Forelimb muscle (tissue), 1 donor: ENCODE measurements around the gene RNF183. TPM values are rescaled to one million over a fixed set of nuclear protein-coding genes. Genes with fewer than 3 reads are reported as not detected.
"Not testable (repeated sequence)": the region's sequence is repeated elsewhere in the genome, so short reads cannot be mapped to it uniquely, and the experiment has no call there.

Experiments used
- DNase-seq: peaks from one replicate; pipeline ENCODE4 v3.0.0-alpha.2; 2013; ENCODE audit warnings: low read depth
- polyA plus RNA-seq: library from polyadenylated mRNA; unstranded; fragments of 120-200 nt; gene quantifications from one replicate; pipeline ENCODE4 v1.2.1, GENCODE V29; 2013; ENCODE audit not compliant: insufficient read length

The RNF183 gene
- polyA plus RNA-seq, 1 donor: not detected

GRCh38 chr9:113274474-113275156, 28.6 kb downstream of the RNF183 start:
- peak; percentile 36 for DNase-seq

DNA sequence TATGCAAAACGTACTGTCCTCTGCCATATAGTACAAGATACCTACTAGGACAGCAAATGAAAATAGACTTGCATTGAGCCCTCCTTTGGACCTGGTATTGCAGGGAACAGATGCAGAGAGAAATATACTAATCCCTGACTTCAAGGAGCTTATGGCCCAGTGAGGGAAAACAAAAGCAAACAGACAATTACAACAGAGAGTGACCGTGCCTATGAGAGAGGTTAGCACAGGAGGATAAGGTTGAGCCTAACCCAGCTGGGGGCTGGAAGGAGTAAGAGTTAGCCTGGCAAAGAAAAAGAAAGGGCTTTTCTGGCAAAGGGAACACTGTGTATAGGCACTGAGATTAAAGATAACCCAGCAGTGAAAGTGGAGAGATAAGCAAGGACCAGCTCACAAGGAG, 33.3 kb downstream of the RNF183 start:
- no peak for DNase-seq

- DNase-seq: no peak
Observed at GRCh38 chr9:113269355-113269754, 33.8 kb downstream of the RNF183 start.

DNA sequence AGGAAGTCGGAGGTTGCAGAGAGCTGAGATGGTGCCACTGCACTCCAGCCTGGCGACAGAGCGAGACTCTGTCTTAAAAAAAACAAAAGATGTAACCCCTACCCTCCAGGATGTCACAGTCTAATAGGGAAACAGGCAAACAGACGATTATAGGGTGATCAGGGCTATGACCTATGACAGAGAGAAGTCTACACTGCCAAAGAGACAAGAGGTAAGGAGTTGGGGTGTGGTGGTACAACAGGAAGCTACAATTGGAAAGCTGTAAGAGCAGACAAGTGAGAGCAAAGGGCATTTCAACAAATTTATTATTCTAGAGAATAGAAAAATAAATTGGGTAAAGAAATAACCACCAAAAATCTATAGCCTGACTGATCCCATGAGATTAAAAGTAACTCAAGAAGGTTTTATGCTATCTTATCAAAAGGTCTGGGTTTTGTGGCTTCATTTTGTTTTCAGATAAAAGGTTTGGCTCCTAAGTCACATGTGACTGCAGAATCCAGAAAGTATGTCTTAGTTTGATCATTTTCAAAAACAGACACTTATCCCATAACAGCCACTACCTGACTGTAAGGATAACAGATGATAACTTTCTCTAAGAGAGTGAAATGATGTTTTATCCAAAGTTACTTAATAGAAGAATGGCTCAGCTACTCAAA, 35.1 kb downstream of the RNF183 start:
- DNase-seq: no peak

GRCh38 chr9:113266174-113266573, 37.0 kb downstream of the RNF183 start:
- no peak for DNase-seq

DNA sequence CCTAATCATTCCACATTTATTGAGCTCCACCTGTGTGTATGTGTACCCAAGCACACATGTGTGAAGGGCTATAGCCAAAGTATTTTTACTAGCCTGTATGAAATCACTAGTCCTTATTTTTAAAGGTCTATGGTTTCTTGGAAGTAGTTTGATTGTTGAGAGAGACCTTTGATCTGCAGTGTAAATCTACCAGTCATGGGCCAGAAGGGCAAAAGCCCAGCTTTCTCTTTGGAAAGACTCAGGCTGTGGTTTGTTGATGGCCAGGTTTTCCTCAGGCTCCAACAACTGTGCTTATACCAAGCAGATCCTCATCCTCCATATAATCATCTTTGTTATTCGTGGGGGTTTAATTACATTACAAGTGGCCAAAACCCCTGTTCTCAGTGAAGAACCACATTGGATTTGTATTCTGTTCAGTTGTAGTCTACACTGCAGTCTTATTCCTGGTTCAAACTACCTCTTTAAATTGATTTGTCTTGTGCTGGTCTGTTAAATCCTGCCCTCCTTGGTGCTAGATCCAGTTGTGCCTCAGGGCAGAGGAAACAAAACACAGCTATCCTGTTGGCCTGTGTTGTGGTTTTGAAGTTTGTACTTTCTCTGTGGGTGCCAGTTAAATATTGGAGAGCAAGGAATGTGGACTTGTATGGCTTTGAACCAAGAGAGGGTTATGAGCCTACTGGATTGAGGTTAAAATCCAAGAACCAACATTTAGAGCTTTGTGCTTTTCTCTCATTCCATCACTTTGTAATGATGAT, 41.1 kb downstream of the RNF183 start:
- no peak for DNase-seq

DNA sequence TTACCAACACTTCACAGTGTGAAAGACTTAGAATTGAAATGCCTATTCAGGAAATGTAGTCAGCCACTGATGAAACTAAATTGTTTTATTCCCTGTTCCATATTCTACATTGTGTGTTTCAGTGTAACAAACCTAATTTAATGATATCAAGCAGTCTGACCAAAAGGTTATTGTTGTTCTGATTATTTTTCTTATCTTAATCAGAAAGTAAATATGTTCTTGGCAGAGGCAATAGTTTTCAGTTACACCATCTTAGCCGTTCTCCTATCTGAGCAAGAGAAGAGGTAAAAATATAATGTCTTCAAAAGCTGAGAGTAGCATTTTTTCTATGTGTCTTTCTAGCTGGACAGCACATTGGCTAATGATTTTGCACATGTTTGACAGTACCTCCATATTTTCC, 44.9 kb downstream of the RNF183 start:
- no peak for DNase-seq

DNA sequence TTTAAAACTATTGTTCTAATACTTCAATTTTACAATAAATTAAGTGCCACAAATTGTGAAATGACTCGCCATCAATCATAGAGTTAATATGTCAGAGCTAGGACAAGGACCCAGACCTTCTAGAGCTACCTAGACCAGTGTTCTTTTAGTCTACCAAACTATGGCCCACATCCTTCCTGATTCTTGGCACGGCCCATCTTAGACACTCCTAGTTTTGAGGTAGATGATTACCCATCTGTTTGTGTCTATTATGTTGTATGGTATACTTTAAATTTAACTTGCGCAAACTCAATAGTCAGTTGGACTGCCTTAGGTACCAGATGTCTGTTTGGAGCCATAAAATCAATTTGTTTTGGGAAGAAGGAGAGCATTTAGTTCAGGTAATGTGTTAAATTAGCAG, 45.3 kb downstream of the RNF183 start:
- no peak for DNase-seq

- DNase-seq: no peak
Observed at GRCh38 chr9:113255438-113255837, 47.7 kb downstream of the RNF183 start.

- DNase-seq: no peak
Observed at GRCh38 chr9:113254991-113255390, 48.2 kb downstream of the RNF183 start.

- no peak for DNase-seq
Observed at GRCh38 chr9:113250807-113251206, 52.4 kb downstream of the RNF183 start.

DNA sequence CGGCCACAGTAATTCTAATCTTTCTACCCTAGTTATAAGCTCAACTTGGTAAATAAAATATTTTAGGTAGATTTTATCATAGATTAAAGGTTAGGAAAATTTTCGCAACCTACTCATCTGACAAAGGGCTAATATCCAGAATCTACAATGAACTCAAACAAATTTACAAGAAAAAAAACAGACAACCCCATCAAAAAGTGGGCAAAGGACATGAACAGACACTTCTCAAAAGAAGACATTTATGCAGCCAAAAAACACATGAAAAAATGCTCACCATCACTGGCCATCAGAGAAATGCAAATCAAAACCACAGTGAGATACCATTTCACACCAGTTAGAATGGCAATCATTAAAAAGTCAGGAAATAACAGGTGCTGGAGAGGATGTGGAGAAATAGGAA, 53.5 kb downstream of the RNF183 start:
- DNase-seq: not testable (repeated sequence)

DNA sequence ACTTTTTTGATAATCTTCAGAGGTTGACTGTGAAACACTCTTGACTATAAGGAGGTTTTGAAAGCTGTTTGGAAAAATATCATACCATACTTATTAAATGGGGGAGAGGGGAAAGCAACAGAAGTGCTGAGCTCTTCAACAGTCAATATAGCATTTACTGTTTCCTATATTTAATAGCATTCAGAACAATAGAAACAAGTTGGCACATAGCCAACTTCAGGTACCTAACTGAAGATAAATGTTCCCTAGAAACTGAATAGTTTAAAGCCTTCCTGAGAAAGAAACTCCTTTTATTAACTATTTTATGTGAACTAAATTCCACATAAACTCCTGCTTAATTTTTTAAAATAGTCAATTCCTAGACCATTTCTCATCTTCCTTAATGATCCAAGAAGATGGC, 55.5 kb downstream of the RNF183 start:
- DNase-seq: no peak

Other genes with a start within 250 kb of the RNF183 start
- gene ZFP37, start 246.7 kb downstream of the RNF183 start, polyA plus RNA-seq: 3.3 TPM
- 3.4 TPM for gene SLC31A2, start 152.4 kb downstream of the RNF183 start, polyA plus RNA-seq
- gene FKBP15, start 82.1 kb downstream of the RNF183 start, polyA plus RNA-seq: 19.3 TPM
- 7.8 TPM for gene SLC31A1, start 81.8 kb downstream of the RNF183 start, polyA plus RNA-seq
- gene CDC26, start 27.8 kb downstream of the RNF183 start, polyA plus RNA-seq: 20.3 TPM
- gene PRPF4, start 27.7 kb downstream of the RNF183 start, polyA plus RNA-seq: 16.6 TPM
- 1.7 TPM for gene WDR31, start 36.9 kb upstream of the RNF183 start, polyA plus RNA-seq
- 0.29 TPM for gene BSPRY, start 46.2 kb upstream of the RNF183 start, polyA plus RNA-seq
- 4.2 TPM for gene HDHD3, start 73.6 kb upstream of the RNF183 start, polyA plus RNA-seq
- gene ALAD, start 97.9 kb upstream of the RNF183 start, polyA plus RNA-seq: 18.1 TPM
- 45.3 TPM for gene POLE3, start 107.3 kb upstream of the RNF183 start, polyA plus RNA-seq
- gene C9orf43, start 107.4 kb upstream of the RNF183 start, polyA plus RNA-seq: 0.40 TPM
- gene RGS3, start 160.4 kb upstream of the RNF183 start, polyA plus RNA-seq: 32.6 TPM